Right hindlimb (tissue), 1 donor: ENCODE data around the gene IBA57.

ENCODE experiments used
- DNase-seq: peaks from one replicate; pipeline ENCODE4 v3.0.0-alpha.2; 2018

Gene IBA57

GRCh38 chr1:228145463-228146416 is 19.9 kb upstream of the IBA57 start:
- DNase-seq, result no peak

- DNase-seq, result no peak
Measured at GRCh38 chr1:228146417-228147150, 19.0 kb upstream of the IBA57 start.

- peak; percentile 21 for DNase-seq
Measured at GRCh38 chr1:228147151-228147693, 18.4 kb upstream of the IBA57 start.

GRCh38 chr1:228147768-228148167 is 17.8 kb upstream of the IBA57 start:
- no peak for DNase-seq

GRCh38 chr1:228148196-228148861 is 17.3 kb upstream of the IBA57 start:
- DNase-seq, result peak; percentile 30

- no peak for DNase-seq
Measured at GRCh38 chr1:228148935-228149405, 16.6 kb upstream of the IBA57 start.

GRCh38 chr1:228149406-228150119 is 16.0 kb upstream of the IBA57 start, which contains the start of gene GJC2:
Gene GJC2 (plus strand): TSS chr1:228149930. CDS start chr1:228157759, 7,829 bp downstream.
- peak; percentile 64 for DNase-seq

GRCh38 chr1:228150120-228150460 is 15.5 kb upstream of the IBA57 start:
- peak; percentile 43 for DNase-seq

- peak; percentile 89 for DNase-seq
Measured at GRCh38 chr1:228150461-228151179, 15.0 kb upstream of the IBA57 start.

GRCh38 chr1:228151180-228151925 is 14.3 kb upstream of the IBA57 start:
- DNase-seq, result no peak

GRCh38 chr1:228152097-228152917 is 13.3 kb upstream of the IBA57 start:
- DNase-seq, result peak; percentile 18

GRCh38 chr1:228152918-228153258 is 12.7 kb upstream of the IBA57 start:
- DNase-seq, result no peak

GRCh38 chr1:228154021-228154669 is 11.5 kb upstream of the IBA57 start:
- no peak for DNase-seq

- DNase-seq, result no peak
Measured at GRCh38 chr1:228154670-228155571, 10.7 kb upstream of the IBA57 start.

- DNase-seq, result no peak
Measured at GRCh38 chr1:228155596-228156514, 9.7 kb upstream of the IBA57 start.

- no peak for DNase-seq
Measured at GRCh38 chr1:228156515-228156881, 9.1 kb upstream of the IBA57 start.
